GM11168 (cell line): ENCODE results near the gene RCCD1.

ENCODE experiments used
- in situ Hi-C: fragments of 300-500 bp; cut with MboI; formaldehyde crosslinking; loops from one replicate; pipeline ENCODE4 v1.12.0; 2022; ENCODE audit warnings: low sequenced_read_pairs; ENCODE audit not compliant: unreplicated experiment

RCCD1 gene

DNA sequence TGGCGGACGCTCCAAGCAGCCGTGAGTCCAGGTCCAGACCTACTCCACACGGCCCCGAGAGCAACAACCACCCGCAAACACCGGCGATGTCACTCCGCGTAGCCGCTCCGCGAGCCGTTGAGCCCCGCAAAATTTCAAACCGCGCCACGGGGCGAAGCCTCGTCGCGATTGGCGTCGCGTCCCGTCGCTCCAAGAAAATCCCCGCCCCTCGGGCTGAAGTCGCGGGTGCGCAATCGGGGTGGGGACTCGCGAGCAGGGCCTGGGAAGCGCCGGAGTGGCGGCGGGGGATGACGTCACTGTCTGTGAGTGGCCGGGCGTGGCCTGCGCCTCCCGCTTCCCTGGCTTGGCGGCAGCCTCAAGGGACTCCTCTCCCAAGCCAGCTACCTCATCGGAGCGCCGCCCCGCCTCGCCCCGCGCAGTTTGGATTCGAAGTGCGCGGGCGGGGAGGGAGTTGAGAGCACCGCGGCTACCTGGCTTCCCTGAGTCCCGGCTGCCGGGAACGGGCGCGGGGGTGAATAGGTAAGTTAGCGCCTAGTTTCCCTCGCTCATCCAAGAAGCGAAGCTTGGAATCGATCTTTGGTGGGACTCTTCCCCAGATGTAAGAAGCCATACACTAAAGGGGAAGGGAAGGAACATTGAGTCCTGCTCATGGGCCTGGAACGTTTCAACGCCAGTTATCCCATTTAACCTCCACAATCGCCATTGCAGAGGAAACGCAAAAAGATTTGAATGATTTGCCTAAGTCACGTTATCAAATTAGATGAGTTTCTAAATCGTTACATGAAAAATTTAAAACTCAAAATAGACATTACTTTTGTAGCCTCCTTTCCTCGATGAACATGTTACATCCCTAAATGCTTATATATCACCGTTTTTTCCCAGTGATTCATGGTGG is 40.0 kb downstream of the RCCD1 start, which contains the start of gene PRC1:
Gene PRC1, minus strand, starts transcription at position 119 of the 895 bp plus-strand sequence. Its CDS starts 118 bp downstream, at position 1.
- in situ Hi-C loops: no loop called here

DNA sequence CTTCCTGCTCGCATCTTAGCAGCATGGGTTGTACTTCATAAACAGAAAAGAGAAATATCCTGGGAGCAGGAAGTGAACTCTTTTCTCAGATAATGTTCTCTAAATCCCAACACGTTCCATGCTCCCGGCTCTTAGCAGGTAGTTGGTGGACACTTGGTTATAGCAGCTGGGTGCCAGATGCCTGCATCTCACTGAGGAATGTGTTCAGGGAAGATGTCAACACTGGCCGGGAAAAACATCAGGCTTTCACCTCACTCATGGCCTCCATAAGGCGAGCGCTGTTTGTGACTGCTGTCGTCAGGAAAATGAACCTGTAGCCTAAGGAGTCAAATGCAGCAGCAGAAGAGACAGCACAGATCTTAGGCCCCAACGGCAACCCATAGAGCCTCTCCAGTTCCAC is 44.1 kb downstream of the RCCD1 start:
- in situ Hi-C loops: no loop called here

DNA sequence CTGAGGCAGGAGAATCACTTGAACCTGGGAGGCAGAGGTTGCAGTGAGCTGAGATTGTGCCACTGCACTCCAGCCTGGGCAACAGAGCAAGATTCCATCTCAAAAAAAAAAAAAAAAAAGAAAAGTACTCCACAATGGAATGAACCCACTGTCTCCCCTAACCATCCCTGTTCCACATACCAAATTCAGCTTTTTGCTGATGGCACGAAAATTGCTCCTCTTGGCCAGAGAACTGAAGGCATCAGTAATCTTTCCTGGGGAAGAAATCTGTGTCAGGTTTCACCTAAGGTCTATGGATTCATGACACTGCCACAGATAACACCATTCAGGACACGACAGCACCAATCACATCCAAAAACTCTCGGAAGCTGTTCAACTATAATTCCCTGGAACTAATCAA is 46.5 kb downstream of the RCCD1 start:
- in situ Hi-C loops: no loop called here

DNA sequence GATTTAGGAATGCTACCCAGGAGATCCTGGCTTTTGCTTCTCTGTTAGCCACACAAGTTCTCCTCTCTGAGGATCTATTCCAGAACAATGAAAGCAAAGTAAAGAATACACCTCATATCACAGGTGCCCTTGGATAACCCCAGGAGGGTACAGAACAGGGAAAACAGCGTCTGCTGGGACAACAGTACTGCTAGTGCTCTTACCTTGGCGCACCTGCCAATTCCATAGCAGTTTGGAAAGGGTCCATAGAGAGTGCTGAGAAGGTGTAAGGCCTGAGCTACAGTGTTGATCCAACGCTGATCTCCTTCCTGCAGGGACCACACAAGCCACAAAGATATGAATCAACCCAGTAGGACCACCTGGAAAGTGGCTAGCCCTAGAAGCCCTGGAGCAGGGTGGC is 52.6 kb downstream of the RCCD1 start:
- in situ Hi-C loops: no loop called here
